Measurements from ENCODE around the gene PSEN2.
"Not testable (repeated sequence)": the region's sequence is repeated elsewhere in the genome, so short reads cannot be mapped to it uniquely, and the experiment has no call there.

The PSEN2 gene

DNA sequence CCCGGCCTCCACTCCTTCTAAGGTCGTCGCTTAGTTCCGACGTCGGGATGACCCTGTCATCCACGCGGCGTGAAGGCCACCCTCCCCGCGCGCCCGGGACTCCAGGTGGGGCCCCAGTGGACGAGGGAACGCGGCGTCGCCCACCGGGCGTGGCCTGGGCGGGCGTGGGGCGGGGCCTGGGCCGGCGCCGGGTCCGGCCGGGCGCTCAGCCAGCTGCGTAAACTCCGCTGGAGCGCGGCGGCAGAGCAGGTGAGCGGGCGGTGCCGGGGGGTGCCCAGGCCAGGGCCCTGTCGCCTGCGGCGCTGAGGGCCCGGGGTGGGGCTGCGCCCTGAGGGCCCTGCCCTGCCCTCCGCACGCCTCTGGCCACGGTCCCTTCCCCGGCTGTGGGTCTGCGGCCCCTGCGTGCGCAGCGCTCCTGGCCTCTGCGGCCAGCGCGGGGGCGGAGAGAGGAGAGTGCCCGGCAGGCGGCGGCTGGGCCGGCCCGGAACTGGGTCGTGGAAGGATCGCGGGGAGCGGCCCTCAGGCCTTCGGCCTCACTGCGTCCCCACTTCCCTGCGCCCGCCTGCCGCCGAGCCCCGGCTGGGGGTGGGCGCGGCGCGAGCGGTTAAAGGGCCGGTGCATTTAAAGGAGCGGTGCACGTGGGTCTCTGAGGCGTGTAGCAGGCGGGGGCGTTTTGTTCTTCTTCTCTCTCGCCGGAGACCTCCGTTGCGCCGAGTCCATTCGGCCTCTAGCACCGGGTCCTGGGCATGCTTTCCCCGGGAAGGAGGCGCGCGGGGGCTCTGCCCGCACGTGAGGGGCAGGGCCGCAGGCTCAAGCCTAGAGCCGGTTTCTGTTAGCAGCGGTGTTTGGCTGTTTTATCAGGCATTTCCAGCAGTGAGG lies at the start of gene PSEN2:
Gene PSEN2, plus strand, starts transcription at position 216 of the 879 bp plus-strand sequence. CDS start 11,292 bp downstream, outside the sequence.
- DNase-seq (ENCODE audit: low spot score): peak; percentile 82

GRCh38 chr1:226820941-226821718 lies 49.3 kb upstream of the PSEN2 start:
- DNase-seq (ENCODE audit: low spot score): peak; percentile 83

- DNase-seq (ENCODE audit: low spot score): no peak
These were observed 48.7 kb upstream of the PSEN2 start for GRCh38 chr1:226821719-226822085.

- DNase-seq (ENCODE audit: low spot score): no peak
These were observed 46.8 kb upstream of the PSEN2 start for GRCh38 chr1:226823643-226824042.

GRCh38 chr1:226825037-226825745 lies 45.2 kb upstream of the PSEN2 start:
- peak; percentile 32 for DNase-seq (ENCODE audit: low spot score)

DNA sequence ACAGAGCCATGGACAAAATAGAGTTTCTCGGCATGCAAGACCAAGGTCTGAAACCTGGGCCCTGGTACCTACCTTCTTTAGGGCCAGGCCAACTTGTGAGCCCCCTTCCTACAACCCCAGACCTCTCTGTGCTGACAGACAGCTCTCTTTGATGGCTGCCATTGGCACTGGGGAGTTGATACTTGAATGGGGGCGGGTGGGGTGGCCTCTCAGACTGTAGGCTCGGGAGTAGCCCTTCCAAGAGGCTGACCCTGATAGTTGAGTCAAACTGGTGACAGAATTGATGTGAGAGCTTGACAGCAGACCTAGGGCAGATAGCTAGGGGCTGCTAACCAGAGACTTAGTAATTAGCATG lies 44.7 kb upstream of the PSEN2 start:
- DNase-seq (ENCODE audit: low spot score): no peak

DNA sequence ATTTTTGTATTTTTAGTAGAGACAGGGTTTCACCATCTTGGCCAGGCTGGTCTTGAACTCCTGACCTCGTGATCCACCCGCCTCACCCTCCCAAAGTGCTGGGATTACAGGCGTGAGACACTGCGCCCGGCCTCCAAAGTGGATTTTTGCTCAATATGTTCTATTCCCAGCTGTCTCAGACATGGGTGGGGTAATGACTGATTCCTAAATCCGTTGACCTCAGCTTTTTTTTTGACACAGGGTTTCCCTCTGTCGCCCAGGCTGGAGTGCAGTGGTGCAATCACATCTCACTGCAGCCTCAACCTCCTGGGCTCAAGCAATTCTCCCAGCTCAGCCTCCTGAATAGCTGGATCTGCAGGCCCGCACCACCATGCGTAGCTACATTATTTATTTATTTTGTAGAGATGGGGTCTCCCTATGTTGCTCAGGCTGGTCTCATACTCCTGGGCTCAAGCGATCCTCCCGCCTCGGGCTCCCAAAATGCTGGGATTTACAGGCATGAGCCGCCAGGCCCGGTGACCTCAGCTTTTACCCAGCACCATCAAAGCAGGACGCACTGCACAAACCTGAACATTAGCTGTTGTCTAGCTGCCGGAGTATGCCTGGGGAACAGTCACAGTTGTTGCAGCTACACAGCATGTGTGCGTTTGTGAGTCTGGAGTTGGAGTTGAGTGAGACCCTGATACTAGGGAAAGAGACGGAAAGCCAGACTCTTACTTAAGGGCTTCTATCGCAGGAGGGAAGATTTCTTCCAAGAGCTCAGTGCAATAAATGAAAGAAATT lies 43.7 kb upstream of the PSEN2 start:
- no peak for DNase-seq (ENCODE audit: low spot score)

DNA sequence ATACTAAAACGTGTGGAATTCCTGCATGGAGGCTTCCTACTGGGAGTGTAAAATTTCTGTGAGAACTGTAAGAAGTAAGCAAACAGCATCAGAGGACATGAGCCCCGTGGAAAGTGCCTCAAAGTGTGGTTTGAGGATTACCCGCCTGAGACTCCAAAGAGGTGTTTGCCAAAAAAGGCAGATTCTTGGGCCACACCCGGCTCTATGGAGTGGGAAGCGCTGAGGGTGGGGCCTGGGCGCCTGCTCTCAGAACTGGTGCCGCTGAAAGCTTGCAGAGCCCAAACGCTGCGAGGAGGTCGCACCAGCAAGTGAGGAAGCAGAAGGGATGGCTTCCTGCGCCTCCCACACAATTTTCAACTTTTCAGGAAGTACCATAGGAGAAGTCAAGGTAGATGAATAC lies 43.0 kb upstream of the PSEN2 start:
- no peak for DNase-seq (ENCODE audit: low spot score)

GRCh38 chr1:226827968-226828513 lies 42.4 kb upstream of the PSEN2 start:
- DNase-seq (ENCODE audit: low spot score): peak; percentile 93

DNA sequence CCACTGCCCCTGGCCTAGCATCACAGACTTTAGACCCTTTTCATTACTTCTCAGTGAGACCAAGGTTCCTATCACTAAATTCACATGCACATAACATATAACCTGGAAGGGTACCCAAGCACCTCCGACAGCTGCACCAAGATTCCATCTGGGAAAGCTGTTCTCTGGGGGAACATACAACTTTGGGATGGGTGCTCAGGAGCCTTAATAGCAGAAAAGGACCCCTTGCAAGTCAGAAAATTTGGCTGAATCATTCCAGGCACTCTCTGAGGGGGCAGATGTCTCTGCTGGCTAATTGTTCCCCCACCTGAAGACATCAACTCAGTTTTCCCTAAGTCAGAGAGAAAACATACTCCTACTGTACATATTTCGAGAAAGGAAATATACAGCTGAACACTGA lies 41.3 kb upstream of the PSEN2 start:
- DNase-seq (ENCODE audit: low spot score): no peak

- DNase-seq (ENCODE audit: low spot score): peak; percentile 26
These were observed 38.5 kb upstream of the PSEN2 start for GRCh38 chr1:226831953-226832352.

GRCh38 chr1:226832613-226833012 lies 37.8 kb upstream of the PSEN2 start:
- no peak for DNase-seq (ENCODE audit: low spot score)

GRCh38 chr1:226834179-226834578 lies 36.2 kb upstream of the PSEN2 start:
- not testable (repeated sequence) for DNase-seq (ENCODE audit: low spot score)

DNA sequence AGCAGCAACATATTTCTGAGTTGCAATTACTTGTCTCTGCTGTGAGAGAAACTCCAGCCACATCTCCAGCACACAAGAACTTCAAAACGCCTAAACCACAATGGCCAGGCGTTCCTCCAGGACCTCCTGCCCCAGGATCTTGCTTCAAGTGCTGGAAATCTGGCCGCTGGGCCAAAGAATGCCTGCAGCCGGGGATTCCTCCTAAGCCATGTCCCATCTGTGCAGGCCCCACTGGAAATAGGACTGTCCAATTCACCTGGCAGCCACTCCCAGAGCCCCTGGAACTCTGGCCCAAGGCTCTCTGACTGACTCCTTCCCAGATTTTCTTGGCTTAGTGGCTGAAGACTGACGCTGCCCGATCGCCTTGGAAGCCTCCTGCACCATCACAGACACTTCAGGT lies 35.0 kb upstream of the PSEN2 start:
- not testable (repeated sequence) for DNase-seq (ENCODE audit: low spot score)

DNA sequence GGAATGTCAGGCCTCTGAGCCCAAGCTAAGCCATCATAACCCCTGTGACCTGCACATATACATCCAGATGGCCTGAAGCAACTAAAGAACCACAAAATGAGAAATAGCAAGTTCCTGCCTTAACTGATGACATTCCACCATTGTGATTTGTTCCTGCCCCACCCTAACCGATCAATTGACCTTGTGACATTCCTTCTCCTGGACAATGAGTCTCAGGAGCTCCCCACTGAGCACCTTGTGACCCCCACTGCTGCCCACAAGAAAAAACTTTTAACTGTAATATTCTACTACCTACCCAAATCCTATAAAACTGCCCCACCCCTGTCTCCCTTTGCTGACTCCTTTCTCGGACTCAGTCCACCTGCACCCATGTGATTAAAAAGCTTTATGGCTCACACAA lies 32.5 kb upstream of the PSEN2 start:
- not testable (repeated sequence) for DNase-seq (ENCODE audit: low spot score)

DNA sequence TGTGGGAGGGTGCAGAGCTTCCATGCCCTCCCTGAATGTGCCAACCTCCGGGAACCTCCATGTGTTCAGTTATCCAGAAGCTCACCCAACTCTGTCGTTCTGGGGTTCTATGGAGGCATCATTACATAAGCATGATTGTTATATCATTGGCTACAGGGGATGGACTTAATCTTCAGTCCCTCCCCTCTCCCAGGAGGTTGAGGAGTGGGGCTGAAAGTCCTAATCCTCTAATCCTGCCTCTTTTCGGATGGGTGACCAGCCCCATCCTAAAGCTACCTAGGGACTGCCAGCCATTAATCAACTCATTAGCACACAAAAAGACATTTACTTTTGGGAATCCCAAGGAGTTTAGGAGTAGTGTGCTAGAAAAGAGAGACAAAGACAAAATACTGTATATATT lies 32.0 kb upstream of the PSEN2 start:
- DNase-seq (ENCODE audit: low spot score): no peak

DNA sequence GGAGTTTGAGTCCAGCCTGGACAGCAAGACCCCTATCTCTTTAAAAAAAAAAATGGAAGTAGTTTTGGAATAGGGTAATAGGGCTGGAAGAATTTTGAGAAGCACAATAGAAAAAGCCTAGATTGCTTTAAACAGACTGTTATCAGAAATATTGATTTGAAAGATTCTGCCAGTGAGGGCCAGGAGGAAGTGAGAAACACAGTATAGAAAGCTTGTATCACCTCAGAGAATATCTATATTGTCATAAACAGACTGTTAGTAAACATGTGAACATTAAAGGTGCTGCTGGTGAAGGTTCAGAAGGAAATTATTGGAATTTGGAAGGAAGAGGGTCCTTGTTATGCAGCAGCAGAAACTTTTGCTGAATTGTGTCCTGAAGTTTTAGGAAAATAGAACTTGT lies 24.8 kb upstream of the PSEN2 start:
- no peak for DNase-seq (ENCODE audit: low spot score)

GRCh38 chr1:226846786-226847185 lies 23.6 kb upstream of the PSEN2 start:
- DNase-seq (ENCODE audit: low spot score): no peak

DNA sequence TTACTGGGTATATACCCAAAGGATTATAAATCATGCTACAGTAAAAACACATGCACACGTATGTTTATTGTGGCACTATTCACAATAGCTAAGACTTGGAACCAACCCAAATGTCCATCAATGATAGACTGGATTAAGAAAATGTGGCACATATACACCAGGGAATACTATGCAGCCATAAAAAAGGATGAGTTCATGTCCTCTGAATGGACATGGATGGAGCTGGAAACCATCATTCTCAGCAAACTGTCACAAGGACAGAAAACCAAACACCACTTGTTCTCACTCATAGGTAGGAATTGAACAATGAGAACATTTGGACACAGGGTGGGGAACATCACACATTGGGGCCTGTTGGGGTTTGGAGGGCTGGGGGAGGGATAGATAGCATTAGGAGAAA lies 15.9 kb upstream of the PSEN2 start:
- DNase-seq (ENCODE audit: low spot score): not testable (repeated sequence)

DNA sequence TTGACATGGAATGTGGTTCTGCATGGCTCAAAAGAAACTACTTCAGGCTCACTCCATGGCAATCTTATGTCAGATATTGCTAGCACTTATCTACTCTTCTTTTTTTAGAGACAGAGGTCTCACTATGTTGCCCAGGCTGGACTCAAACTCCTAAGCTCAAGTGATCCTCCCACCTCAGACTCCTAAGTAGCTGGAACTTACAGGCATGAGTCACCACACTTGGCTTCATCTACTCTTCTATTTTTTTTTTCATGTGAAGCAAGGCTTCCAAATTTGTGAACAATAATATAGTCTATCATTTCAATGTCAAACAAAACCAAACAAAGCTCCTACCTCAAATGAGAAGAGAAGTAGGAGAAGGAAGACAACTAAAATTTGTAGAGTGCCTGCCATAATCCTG lies 7.5 kb upstream of the PSEN2 start:
- DNase-seq (ENCODE audit: low spot score): peak; percentile 36

DNA sequence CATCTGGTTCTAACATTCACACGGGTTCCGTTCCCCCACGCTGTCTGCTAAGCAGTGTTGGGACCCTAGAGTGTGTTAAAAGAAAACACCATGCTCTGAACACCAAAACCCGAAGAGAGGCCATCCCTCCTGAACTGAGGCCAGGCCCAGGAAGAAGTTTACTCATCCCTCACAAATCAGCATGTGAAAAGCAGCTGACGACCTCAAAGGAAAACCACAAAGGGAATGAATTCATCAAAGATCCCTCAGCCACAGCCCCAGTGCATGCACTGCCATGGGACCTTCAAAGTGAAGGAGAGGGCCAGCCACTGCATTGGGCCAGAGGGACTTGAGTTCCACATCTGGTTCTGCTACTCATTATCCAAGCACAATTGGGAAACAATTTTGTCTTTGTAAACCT lies 7.0 kb upstream of the PSEN2 start:
- DNase-seq (ENCODE audit: low spot score): peak; percentile 70

DNA sequence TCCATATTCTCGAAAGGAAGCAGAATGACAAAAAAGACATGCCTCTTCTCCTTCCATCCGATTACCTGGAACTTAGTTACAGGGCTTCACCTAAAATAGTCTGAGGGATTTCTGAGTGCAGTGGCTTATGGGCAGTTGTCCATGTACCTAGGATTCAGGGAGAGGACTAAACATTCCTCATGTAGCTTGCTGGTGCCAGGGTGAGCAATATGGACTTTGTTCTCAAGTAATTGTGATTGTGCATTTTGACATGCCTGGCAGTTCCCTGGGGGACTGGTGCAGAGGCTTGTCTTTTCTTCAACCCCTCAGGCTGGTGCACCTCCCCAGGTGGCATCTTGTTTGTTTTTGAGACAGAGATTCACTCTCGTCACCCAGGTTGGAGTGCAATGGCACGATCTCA lies 6.1 kb upstream of the PSEN2 start:
- DNase-seq (ENCODE audit: low spot score): no peak
